HCT116 (cell line): ENCODE data around the gene TLN1.

Experiments
- POLR2A ChIP-seq: IDR thresholded peaks from 2 replicates; pipeline ENCODE4 v1.7.0; 2011; ENCODE audit warnings: borderline replicate concordance; ENCODE audit not compliant: insufficient read depth, insufficient read length; ENCODE audit errors: extremely low read depth
- TF ChIP-seq, protein P1 (sequence below): IDR thresholded peaks from 2 replicates; pipeline ENCODE4 v1.6.1; 2011; ENCODE audit warnings: mild to moderate bottlenecking, low read length, moderate library complexity; ENCODE audit not compliant: insufficient replicate concordance; ENCODE audit errors: extremely low read depth
- TF ChIP-seq, protein P2 (sequence below): IDR thresholded peaks from 2 replicates; pipeline ENCODE4 v1.6.1; 2012; ENCODE audit warnings: low read depth
- TF ChIP-seq, protein P3 (sequence below): IDR thresholded peaks from 2 replicates; pipeline ENCODE4 v1.6.1; 2012
- TF ChIP-seq, protein P4 (sequence below), 3 experiments: fragments of 200-600 bp in 1 of 3; sonication (generic) in 1 of 3; IDR thresholded peaks in 2 of 3; conservative IDR thresholded peaks in 1 of 3; 2 replicates each; pipeline ENCODE4 v1.5.1; 2012 to 2017; ENCODE audit warnings: low read depth in 2 of 3, low read length in 2 of 3, antibody characterized with exemption in 1 of 3, borderline replicate concordance in 1 of 3, control low read depth in 1 of 3, mild to moderate bottlenecking in 1 of 3, mixed read lengths in 1 of 3, mixed run types in 1 of 3, moderate library complexity in 1 of 3; ENCODE audit not compliant: insufficient read depth in 1 of 3

DNA sequence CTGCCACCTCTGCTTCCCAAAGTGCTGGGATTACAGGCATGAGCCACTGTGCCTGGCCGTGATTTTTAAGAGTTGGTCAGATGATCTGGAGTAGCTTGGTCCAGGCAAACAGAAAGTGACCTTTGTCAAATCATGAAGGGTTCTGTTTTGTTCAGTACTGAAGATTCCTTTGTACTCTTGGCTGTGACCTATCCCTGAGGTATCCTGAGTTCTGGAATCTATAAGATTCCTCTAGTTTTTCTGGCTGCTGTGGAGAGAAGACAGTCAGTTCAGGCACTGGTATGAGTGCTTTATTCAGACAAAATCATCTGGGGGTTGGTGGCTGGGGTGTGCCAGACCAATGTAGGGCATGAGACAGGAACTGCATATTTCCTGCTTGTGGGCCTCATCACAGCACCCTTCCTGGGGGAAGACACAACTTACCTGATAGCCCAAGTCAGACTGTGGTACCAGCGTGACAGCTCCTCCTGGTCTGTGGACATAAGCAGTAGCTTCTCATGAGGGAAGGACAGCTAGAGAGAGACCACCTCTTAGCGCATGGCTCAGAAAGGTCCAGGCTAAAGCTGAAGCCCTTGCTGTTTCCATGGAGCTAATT lies 70.1 kb downstream of the TLN1 start:
- no peak for TF ChIP-seq POLR2A
- TF ChIP-seq, protein P1, sequence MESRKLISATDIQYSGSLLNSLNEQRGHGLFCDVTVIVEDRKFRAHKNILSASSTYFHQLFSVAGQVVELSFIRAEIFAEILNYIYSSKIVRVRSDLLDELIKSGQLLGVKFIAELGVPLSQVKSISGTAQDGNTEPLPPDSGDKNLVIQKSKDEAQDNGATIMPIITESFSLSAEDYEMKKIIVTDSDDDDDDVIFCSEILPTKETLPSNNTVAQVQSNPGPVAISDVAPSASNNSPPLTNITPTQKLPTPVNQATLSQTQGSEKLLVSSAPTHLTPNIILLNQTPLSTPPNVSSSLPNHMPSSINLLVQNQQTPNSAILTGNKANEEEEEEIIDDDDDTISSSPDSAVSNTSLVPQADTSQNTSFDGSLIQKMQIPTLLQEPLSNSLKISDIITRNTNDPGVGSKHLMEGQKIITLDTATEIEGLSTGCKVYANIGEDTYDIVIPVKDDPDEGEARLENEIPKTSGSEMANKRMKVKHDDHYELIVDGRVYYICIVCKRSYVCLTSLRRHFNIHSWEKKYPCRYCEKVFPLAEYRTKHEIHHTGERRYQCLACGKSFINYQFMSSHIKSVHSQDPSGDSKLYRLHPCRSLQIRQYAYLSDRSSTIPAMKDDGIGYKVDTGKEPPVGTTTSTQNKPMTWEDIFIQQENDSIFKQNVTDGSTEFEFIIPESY = no peak
- TF ChIP-seq, protein P2, sequence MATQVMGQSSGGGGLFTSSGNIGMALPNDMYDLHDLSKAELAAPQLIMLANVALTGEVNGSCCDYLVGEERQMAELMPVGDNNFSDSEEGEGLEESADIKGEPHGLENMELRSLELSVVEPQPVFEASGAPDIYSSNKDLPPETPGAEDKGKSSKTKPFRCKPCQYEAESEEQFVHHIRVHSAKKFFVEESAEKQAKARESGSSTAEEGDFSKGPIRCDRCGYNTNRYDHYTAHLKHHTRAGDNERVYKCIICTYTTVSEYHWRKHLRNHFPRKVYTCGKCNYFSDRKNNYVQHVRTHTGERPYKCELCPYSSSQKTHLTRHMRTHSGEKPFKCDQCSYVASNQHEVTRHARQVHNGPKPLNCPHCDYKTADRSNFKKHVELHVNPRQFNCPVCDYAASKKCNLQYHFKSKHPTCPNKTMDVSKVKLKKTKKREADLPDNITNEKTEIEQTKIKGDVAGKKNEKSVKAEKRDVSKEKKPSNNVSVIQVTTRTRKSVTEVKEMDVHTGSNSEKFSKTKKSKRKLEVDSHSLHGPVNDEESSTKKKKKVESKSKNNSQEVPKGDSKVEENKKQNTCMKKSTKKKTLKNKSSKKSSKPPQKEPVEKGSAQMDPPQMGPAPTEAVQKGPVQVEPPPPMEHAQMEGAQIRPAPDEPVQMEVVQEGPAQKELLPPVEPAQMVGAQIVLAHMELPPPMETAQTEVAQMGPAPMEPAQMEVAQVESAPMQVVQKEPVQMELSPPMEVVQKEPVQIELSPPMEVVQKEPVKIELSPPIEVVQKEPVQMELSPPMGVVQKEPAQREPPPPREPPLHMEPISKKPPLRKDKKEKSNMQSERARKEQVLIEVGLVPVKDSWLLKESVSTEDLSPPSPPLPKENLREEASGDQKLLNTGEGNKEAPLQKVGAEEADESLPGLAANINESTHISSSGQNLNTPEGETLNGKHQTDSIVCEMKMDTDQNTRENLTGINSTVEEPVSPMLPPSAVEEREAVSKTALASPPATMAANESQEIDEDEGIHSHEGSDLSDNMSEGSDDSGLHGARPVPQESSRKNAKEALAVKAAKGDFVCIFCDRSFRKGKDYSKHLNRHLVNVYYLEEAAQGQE = no peak
- TF ChIP-seq, protein P3, sequence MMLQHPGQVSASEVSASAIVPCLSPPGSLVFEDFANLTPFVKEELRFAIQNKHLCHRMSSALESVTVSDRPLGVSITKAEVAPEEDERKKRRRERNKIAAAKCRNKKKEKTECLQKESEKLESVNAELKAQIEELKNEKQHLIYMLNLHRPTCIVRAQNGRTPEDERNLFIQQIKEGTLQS = no peak
- TF ChIP-seq, protein P4, sequence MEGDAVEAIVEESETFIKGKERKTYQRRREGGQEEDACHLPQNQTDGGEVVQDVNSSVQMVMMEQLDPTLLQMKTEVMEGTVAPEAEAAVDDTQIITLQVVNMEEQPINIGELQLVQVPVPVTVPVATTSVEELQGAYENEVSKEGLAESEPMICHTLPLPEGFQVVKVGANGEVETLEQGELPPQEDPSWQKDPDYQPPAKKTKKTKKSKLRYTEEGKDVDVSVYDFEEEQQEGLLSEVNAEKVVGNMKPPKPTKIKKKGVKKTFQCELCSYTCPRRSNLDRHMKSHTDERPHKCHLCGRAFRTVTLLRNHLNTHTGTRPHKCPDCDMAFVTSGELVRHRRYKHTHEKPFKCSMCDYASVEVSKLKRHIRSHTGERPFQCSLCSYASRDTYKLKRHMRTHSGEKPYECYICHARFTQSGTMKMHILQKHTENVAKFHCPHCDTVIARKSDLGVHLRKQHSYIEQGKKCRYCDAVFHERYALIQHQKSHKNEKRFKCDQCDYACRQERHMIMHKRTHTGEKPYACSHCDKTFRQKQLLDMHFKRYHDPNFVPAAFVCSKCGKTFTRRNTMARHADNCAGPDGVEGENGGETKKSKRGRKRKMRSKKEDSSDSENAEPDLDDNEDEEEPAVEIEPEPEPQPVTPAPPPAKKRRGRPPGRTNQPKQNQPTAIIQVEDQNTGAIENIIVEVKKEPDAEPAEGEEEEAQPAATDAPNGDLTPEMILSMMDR (IDR thresholded peaks at IDR 0.05 in 2 of 3, conservative IDR thresholded peaks at IDR 0.05 in 1 of 3; ENCODE audit: borderline replicate concordance in 1 of 3, insufficient read depth in 1 of 3, low read depth in 2 of 3, low read length in 2 of 3) = no peak
